HepG2 (cell line): ENCODE data around the gene FGF19. TPM values are rescaled to one million over a fixed set of nuclear protein-coding genes. Genes with fewer than 3 reads are reported as not detected.

ENCODE experiments used
- ATAC-seq: fragments of 200-7000 bp; cut with Tn5 transposase; 3 replicates; pipeline ENCODE4 v1.9.1; 2020; ENCODE audit warnings: mild to moderate bottlenecking, moderate library complexity
- BruUV-seq: library from RNA; stranded (reverse); fragments of 400-500 nt; replicated peaks from 2 replicates; lab custom pipeline; 2021; lab: Mats Ljungman, UMichigan
- CTCF ChIA-PET: fragments of 300-600 bp; formaldehyde crosslinking; extraction: SDS; loops from one replicate; lab custom pipeline; 2021; ENCODE audit warnings: low total read pairs, inconsistent platforms, low intra/inter-chr PET ratio; lab: Yijun Ruan, JAX
- POLR2A ChIA-PET: fragments of 350-600 bp; sonication (Branson Sonifier 250); formaldehyde crosslinking; loops from one replicate; lab custom pipeline; 2020; ENCODE audit warnings: antibody characterized with exemption, inconsistent platforms; lab: Yijun Ruan, JAX
- DNase-seq: peaks from one replicate; pipeline ENCODE4 v3.0.0-alpha.2; 2015; ENCODE audit warnings: low spot score
- FAIRE-seq: peaks from 3 replicates; lab custom pipeline; 2011; peaks lifted over from hg19 to GRCh38; lab: Jason Lieb, UNC
- H2AFZ ChIP-seq: one replicate; pipeline ENCODE4 v1.6.1; 2011; ENCODE audit warnings: low read length, inconsistent platforms
- H3K27ac ChIP-seq: fragments of 300-600 bp; 3 replicates; pipeline ENCODE4 v1.8.0; 2011; ENCODE audit warnings: mixed run types, mild to moderate bottlenecking, mixed read lengths, low read length, inconsistent platforms; ENCODE audit not compliant: insufficient read depth; ENCODE audit errors: extremely low read length
- H3K27me3 ChIP-seq, 2 experiments: fragments of 200-600 bp in 1 of 2; 2 replicates in 1 of 2; 3 replicates in 1 of 2; pipeline versions ENCODE4 v1.6.0 to v1.8.0; 2011; ENCODE audit warnings: low read length in 2 of 2, mild to moderate bottlenecking in 2 of 2, moderate library complexity in 2 of 2, inconsistent platforms in 1 of 2; ENCODE audit not compliant: insufficient read depth in 2 of 2, control insufficient read depth in 1 of 2
- H3K36me3 ChIP-seq, 2 experiments: fragments of 200-600 bp in 1 of 2; replicated peaks in 1 of 2; 2 replicates in 1 of 2; 3 replicates in 1 of 2; pipeline versions ENCODE4 v1.5.1 to v1.8.0; 2011; ENCODE audit warnings: low read length in 2 of 2, inconsistent platforms in 1 of 2; ENCODE audit not compliant: insufficient read depth in 2 of 2, control insufficient read depth in 1 of 2
- H3K4me1 ChIP-seq: 2 replicates; pipeline ENCODE4 v1.5.1; 2012; ENCODE audit warnings: low read length, inconsistent platforms; ENCODE audit not compliant: insufficient read depth
- H3K4me2 ChIP-seq: 2 replicates; pipeline ENCODE4 v1.6.0; 2011; ENCODE audit warnings: low read depth, low read length, inconsistent platforms
- H3K4me3 ChIP-seq, 3 experiments: fragments of 200-600 bp in 1 of 3; sonication (generic), shearing (Covaris generic) in 1 of 3; replicated peaks in 1 of 3; 2 replicates each; pipeline ENCODE4 v1.5.1; 2011 to 2016; ENCODE audit warnings: low read length in 3 of 3, inconsistent platforms in 2 of 3, low read depth in 2 of 3, mild to moderate bottlenecking in 2 of 3, control low read depth in 1 of 3, mixed read lengths in 1 of 3; ENCODE audit not compliant: insufficient read depth in 1 of 3
- H3K79me2 ChIP-seq: one replicate; pipeline ENCODE4 v1.6.1; 2011; ENCODE audit warnings: low read length, inconsistent platforms; ENCODE audit not compliant: insufficient read depth
- H3K9ac ChIP-seq: 2 replicates; pipeline ENCODE4 v1.6.0; 2011; ENCODE audit warnings: mild to moderate bottlenecking, low read depth, low read length, inconsistent platforms; ENCODE audit not compliant: insufficient read depth
- H3K9me3 ChIP-seq: 2 replicates; pipeline ENCODE4 v1.5.1; 2012; ENCODE audit warnings: mild to moderate bottlenecking, low read length
- H4K20me1 ChIP-seq: 2 replicates; pipeline ENCODE4 v1.6.0; 2011; ENCODE audit warnings: inconsistent platforms, mild to moderate bottlenecking, low read length, moderate library complexity; ENCODE audit not compliant: insufficient read depth
- ATM ChIP-seq: fragments of 450-650 bp; IDR thresholded peaks from 2 replicates; pipeline ENCODE4 v1.7.1; 2017; ENCODE audit warnings: mild to moderate bottlenecking, borderline replicate concordance
- ETV5 ChIP-seq: IDR thresholded peaks from 2 replicates; pipeline ENCODE4 v1.6.1; 2018; ENCODE audit warnings: missing biosample characterization, missing genetic modification reagents, inconsistent platforms, borderline replicate concordance
- KLF15 ChIP-seq: sonication (generic); formaldehyde crosslinking; IDR thresholded peaks from 2 replicates; pipeline ENCODE4 v1.8.1; 2023; ENCODE audit warnings: borderline replicate concordance, mild to moderate bottlenecking, inconsistent platforms, missing genetic modification reagents, mixed read lengths
- MTERF4 ChIP-seq: sonication (generic); formaldehyde crosslinking; IDR thresholded peaks from 2 replicates; pipeline ENCODE4 v1.8.0; 2023; ENCODE audit warnings: mild to moderate bottlenecking, missing genetic modification reagents
- NFIB ChIP-seq: sonication (generic); formaldehyde crosslinking; IDR thresholded peaks from 2 replicates; pipeline ENCODE4 v1.9.0; 2021; ENCODE audit warnings: missing genetic modification reagents, mild to moderate bottlenecking, borderline replicate concordance
- PAXIP1 ChIP-seq: sonication (generic); formaldehyde crosslinking; conservative IDR thresholded peaks from 2 replicates; pipeline ENCODE4 v1.4.0; 2020; ENCODE audit warnings: mild to moderate bottlenecking, missing genetic modification reagents, moderate library complexity
- PITX1 ChIP-seq: sonication (generic); formaldehyde crosslinking; IDR thresholded peaks from 2 replicates; pipeline ENCODE4 v1.5.1; 2020; ENCODE audit warnings: mild to moderate bottlenecking, missing genetic modification reagents
- REPIN1 ChIP-seq: sonication (generic); formaldehyde crosslinking; IDR thresholded peaks from 2 replicates; pipeline ENCODE4 v1.8.0; 2022; ENCODE audit warnings: missing genetic modification reagents, low read depth, mild to moderate bottlenecking, borderline replicate concordance
- SRSF1 ChIP-seq: fragments of 200-400 bp; formaldehyde crosslinking; optimal IDR thresholded peaks from 2 replicates; pipeline ENCODE3; 2017; ENCODE audit warnings: mild to moderate bottlenecking, low read depth, low read length, moderate library complexity
- SSRP1 ChIP-seq: IDR thresholded peaks from 2 replicates; pipeline ENCODE4 v1.6.1; 2016; ENCODE audit warnings: control low read depth
- TAF15 ChIP-seq: fragments of 200-400 bp; formaldehyde crosslinking; IDR thresholded peaks from one replicate; pipeline ENCODE4 v1.6.1; 2018; ENCODE audit warnings: mild to moderate bottlenecking, low read depth, low read length; ENCODE audit not compliant: poor library complexity, severe bottlenecking
- UBTF ChIP-seq: sonication (generic); formaldehyde crosslinking; IDR thresholded peaks from 2 replicates; pipeline ENCODE4 v1.4.0; 2020; ENCODE audit warnings: mild to moderate bottlenecking, missing genetic modification reagents
- ZNF562 ChIP-seq: sonication (generic); formaldehyde crosslinking; IDR thresholded peaks from 2 replicates; pipeline ENCODE4 v1.8.0; 2022; ENCODE audit warnings: missing genetic modification reagents, borderline replicate concordance
- ZNF703 ChIP-seq: sonication (generic); formaldehyde crosslinking; IDR thresholded peaks from 2 replicates; pipeline ENCODE4 v1.5.1; 2020; ENCODE audit warnings: missing genetic modification reagents, mild to moderate bottlenecking, moderate library complexity, borderline replicate concordance
- ZNF776 ChIP-seq: sonication (generic); formaldehyde crosslinking; IDR thresholded peaks from 2 replicates; pipeline ENCODE4 v1.4.0; 2020; ENCODE audit warnings: mild to moderate bottlenecking, missing genetic modification reagents
- WGBS: methylation state at CpG from one replicate; pipeline ENCODE4 v1.1.6; 2017; ENCODE audit warnings: low lambda C conversion rate; 5-methylcytosine and 5-hydroxymethylcytosine counted together
- in situ Hi-C: cut with HindIII; loops from 2 replicates; pipeline ENCODE4 v1.10.0; 2017; ENCODE audit warnings: low pct_unique_long_range_greater_than_20kb; ENCODE audit not compliant: extremely low pct_ligation_motif_present
- intact Hi-C: fragments of 100-400 bp; cut with micrococcal nuclease; formaldehyde crosslinking; loops from one replicate; pipeline ENCODE4 v1.10.0; 2022; ENCODE audit not compliant: unreplicated experiment
- polyA plus RNA-seq, 8 experiments: library from polyadenylated mRNA; depleted of rRNA in 3 of 8; stranded (reverse) in 7 of 8; unstranded in 1 of 8; fragments of >200 nt; fragmentation: Illumina TruSeq in 4 of 8; extraction: Trizol in 4 of 8; gene quantifications; 2 replicates each; pipeline versions ENCODE4 v1.2.1 to v1.2.3, GENCODE V29; 2011 to 2016; ENCODE audit warnings: low read depth in 4 of 8, missing spikeins in 1 of 8, mixed read lengths in 1 of 8; ENCODE audit not compliant: insufficient read depth in 1 of 8
- total RNA-seq, 5 experiments: library from RNA; depleted of rRNA; stranded (reverse); fragments of >200 nt; fragmentation: Illumina TruSeq; extraction: Trizol; gene quantifications; 2 replicates each; pipeline ENCODE4 v1.2.3, GENCODE V29; 2016; ENCODE audit warnings: low read depth in 1 of 5

Gene FGF19
- total and polyA plus RNA-seq, 2 of the 13 experiments (the other 11 are each of a cell fraction or from before 2014, with no cell fraction given), result 0.07 TPM; not detected in 1

- Histone ChIP-seq H3K9ac (peak within 1 kb of the TSS; percentile 97), H3K9me3 (no peaks in the 10 kb centered on the region), H3K4me3 (peak within 1 kb of the TSS; percentile 86 to 96 (median 90)), H3K27me3 (no peaks in the 10 kb centered on the region), H4K20me1 (peaks cover 3% of the 10 kb centered on the region; the same call in 1 of the 2 replicates), H3K4me1 (peaks cover 36% of the 10 kb centered on the region), H3K36me3 (peaks cover 4 to 17% of the 10 kb centered on the region in 2 experiments; a peak in 4 of 5 replicates), H3K27ac (peak within 1 kb of the TSS; percentile 76), H3K79me2 (peaks cover 20% of the 10 kb centered on the region), H3K4me2 (peak within 1 kb of the TSS; percentile 90), H2AFZ (no peak within 1 kb of the TSS)
- peak; percentile 91 for ATAC-seq
- peak; percentile 57 for FAIRE-seq
- ChIA-PET CTCF (interaction anchor here (1.1 kb wide), 1 partner anchor 32 kb away, joined by 4 read pairs; no protein-coding TSS in a partner anchor), POLR2A (interaction anchor here (0.6 to 4.1 kb wide), 19 partner anchors 9 to 573 kb away, joined by 3 to 80 read pairs (median 4); no protein-coding TSS in a partner anchor)
- no TSS peak for BruUV-seq
- 0% methylated on average over 2 of the region's 72 CpGs for WGBS
- DNase-seq, result peak; percentile 88
- in situ Hi-C loops (loop anchor here (10.0 kb wide), 1 partner anchor 570 kb away; no protein-coding TSS in a partner anchor), intact Hi-C loops (no loop called here)
- TF ChIP-seq TAF15 (no peak), PITX1 (CRISPR knock-in tag) (peak; percentile 47; the same call in 1 of the 2 replicates), UBTF (CRISPR knock-in tag) (peak; percentile 78; the same call in 1 of the 2 replicates), ATM (no peak), ZNF776 (peak; percentile 92), ZNF562 (no peak), SSRP1 (CRISPR knock-in tag) (no peak), MTERF4 (peak; percentile 35; the same call in 1 of the 2 replicates), ZNF703 (CRISPR knock-in tag) (no peak), ETV5 (CRISPR knock-in tag) (peak; percentile 88), KLF15 (CRISPR knock-in tag) (no peak), PAXIP1 (CRISPR knock-in tag) (peak; percentile 50; the same call in 1 of the 2 replicates), SRSF1 (no peak), REPIN1 (CRISPR knock-in tag) (peak; percentile 33; the same call in 1 of the 2 replicates), NFIB (CRISPR knock-in tag) (no peak)
Measured at GRCh38 chr11:69674886-69675714, 28.7 kb downstream of the FGF19 start, which contains the start of gene LTO1. TSS of gene LTO1 (minus strand) at chr11:69675353. CDS start at chr11:69675239, 114 bp downstream.
